Trophoblast cell (in vitro differentiated cells and primary cell): ENCODE results near the gene HINT2. TPM values are rescaled to one million over a fixed set of nuclear protein-coding genes. Genes with fewer than 3 reads are reported as not detected.
A peak's percentile ranks its signal among the peaks of the same experiment; 100 is the strongest.

Source experiments
- DNase-seq, 2 donors: peaks; one replicate each; pipeline ENCODE4 v3.0.0-alpha.2; 2016
- H2AFZ ChIP-seq: 2 replicates; pipeline ENCODE4 v1.6.1; 2013; ENCODE audit warnings: low read length, moderate library complexity, mild to moderate bottlenecking; ENCODE audit not compliant: insufficient read depth, poor library complexity
- H2AK5ac ChIP-seq: 2 replicates; pipeline ENCODE4 v1.6.1; 2013; ENCODE audit warnings: mild to moderate bottlenecking, low read length
- H2BK120ac ChIP-seq: 2 replicates; pipeline ENCODE4 v1.6.1; 2013; ENCODE audit warnings: low read length, mild to moderate bottlenecking, moderate library complexity; ENCODE audit not compliant: insufficient read depth, poor library complexity
- H2BK12ac ChIP-seq: 2 replicates; pipeline ENCODE4 v1.6.1; 2013; ENCODE audit warnings: mild to moderate bottlenecking, low read length, moderate library complexity
- H2BK5ac ChIP-seq: 2 replicates; pipeline ENCODE4 v1.6.1; 2013; ENCODE audit warnings: low read length, low read depth, moderate library complexity, mild to moderate bottlenecking; ENCODE audit not compliant: poor library complexity
- H3K14ac ChIP-seq: 2 replicates; pipeline ENCODE4 v1.6.1; 2013; ENCODE audit warnings: mild to moderate bottlenecking, low read length
- H3K18ac ChIP-seq: 2 replicates; pipeline ENCODE4 v1.6.1; 2013; ENCODE audit warnings: mild to moderate bottlenecking, low read length
- H3K23ac ChIP-seq: 2 replicates; pipeline ENCODE4 v1.6.1; 2013; ENCODE audit warnings: low read length
- H3K27ac ChIP-seq: 2 replicates; pipeline ENCODE4 v1.5.1; 2013; ENCODE audit warnings: low read depth, mild to moderate bottlenecking, inconsistent platforms, low read length, moderate library complexity
- H3K27me3 ChIP-seq: 2 replicates; pipeline ENCODE4 v1.6.1; 2013; ENCODE audit warnings: inconsistent platforms, mild to moderate bottlenecking, low read length, moderate library complexity; ENCODE audit not compliant: insufficient read depth
- H3K36me3 ChIP-seq, 2 experiments: 1 replicate in 1 of 2; 2 replicates in 1 of 2; pipeline ENCODE4 v1.6.1; 2013; ENCODE audit warnings: low read length in 2 of 2, mild to moderate bottlenecking in 2 of 2, moderate library complexity in 1 of 2; ENCODE audit not compliant: insufficient read depth in 2 of 2, control insufficient read depth in 1 of 2
- H3K4ac ChIP-seq: 2 replicates; pipeline ENCODE4 v1.6.1; 2013; ENCODE audit warnings: low read depth, mild to moderate bottlenecking, low read length, moderate library complexity
- H3K4me1 ChIP-seq, 2 experiments: 1 replicate in 1 of 2; 2 replicates in 1 of 2; pipeline ENCODE4 v1.6.1; 2013; ENCODE audit warnings: low read length in 2 of 2, mild to moderate bottlenecking in 2 of 2, moderate library complexity in 1 of 2; ENCODE audit not compliant: insufficient read depth in 2 of 2, control insufficient read depth in 1 of 2
- H3K4me2 ChIP-seq: 2 replicates; pipeline ENCODE4 v1.6.1; 2013; ENCODE audit warnings: inconsistent platforms, mild to moderate bottlenecking, low read length, moderate library complexity
- H3K4me3 ChIP-seq: 2 replicates; pipeline ENCODE4 v1.5.1; 2013; ENCODE audit warnings: mild to moderate bottlenecking, low read depth, low read length, inconsistent platforms
- H3K79me1 ChIP-seq: one replicate; pipeline ENCODE4 v1.6.1; 2013; ENCODE audit warnings: low read length
- H3K79me2 ChIP-seq: 2 replicates; pipeline ENCODE4 v1.6.1; 2013; ENCODE audit warnings: low read length, mild to moderate bottlenecking; ENCODE audit not compliant: control insufficient read depth, insufficient read depth, poor library complexity
- H3K9ac ChIP-seq: 2 replicates; pipeline ENCODE4 v1.6.1; 2013; ENCODE audit warnings: mild to moderate bottlenecking, low read length
- H3K9me3 ChIP-seq: 2 replicates; pipeline ENCODE4 v1.6.1; 2013; ENCODE audit warnings: low read depth, mild to moderate bottlenecking, control low read depth, inconsistent platforms, low read length; ENCODE audit not compliant: insufficient read depth
- H4K12ac ChIP-seq: 2 replicates; pipeline ENCODE4 v1.6.1; 2013; ENCODE audit warnings: low read depth, mild to moderate bottlenecking, low read length, moderate library complexity
- H4K8ac ChIP-seq: 2 replicates; pipeline ENCODE4 v1.6.1; 2013; ENCODE audit warnings: low read depth, mild to moderate bottlenecking, low read length, moderate library complexity
- H4K91ac ChIP-seq: one replicate; pipeline ENCODE4 v1.6.1; 2013; ENCODE audit warnings: low read depth, mild to moderate bottlenecking, low read length, moderate library complexity
- WGBS: extraction: QIAGEN DNeasy Blood & Tissue Kit; methylation state at CpG from one replicate; pipeline ENCODE4 v1.1.7; 2013; ENCODE audit warnings: missing lambda C conversion rate; ENCODE audit not compliant: insufficient read length, insufficient coverage; ENCODE audit errors: extremely low coverage; 5-methylcytosine and 5-hydroxymethylcytosine counted together
- polyA plus RNA-seq: library from polyadenylated mRNA; stranded (reverse); fragments of 200-250 nt; gene quantifications from 2 replicates; pipeline ENCODE4 v1.2.3, GENCODE V29; 2013

The HINT2 gene
- polyA plus RNA-seq = 25.1 and 29.8 TPM in 2 replicates

GRCh38 chr9:35814841-35815543 lies at the start of gene HINT2:
TSS of gene HINT2 (minus strand) at chr9:35815042. CDS start at chr9:35814979, 63 bp downstream.
- H3K79me1 ChIP-seq = peaks cover 8% of the 10 kb centered on the region
- WGBS = no CpG with 5 or more reads among the region's 52 CpGs
- peak within 1 kb of the TSS; percentile 81 for H2BK5ac ChIP-seq
- peak within 1 kb of the TSS; percentile 79 for H4K12ac ChIP-seq
- H3K14ac ChIP-seq = peak within 1 kb of the TSS; percentile 83
- peak within 1 kb of the TSS; percentile 94 for H3K4me3 ChIP-seq
- DNase-seq = peak; percentile 98 to 99
- H3K9me3 ChIP-seq = no peaks in the 10 kb centered on the region
- H3K9ac ChIP-seq = peak within 1 kb of the TSS; percentile 85
- peak within 1 kb of the TSS; percentile 42 for H3K4ac ChIP-seq
- H4K91ac ChIP-seq = peak within 1 kb of the TSS; percentile 92
- H3K4me2 ChIP-seq = peak within 1 kb of the TSS; percentile 75
- H2AFZ ChIP-seq = peak within 1 kb of the TSS; percentile 69
- peak within 1 kb of the TSS; percentile 83 for H3K18ac ChIP-seq
- peak within 1 kb of the TSS; percentile 39 for H2BK120ac ChIP-seq
- peak within 1 kb of the TSS; percentile 21 for H2AK5ac ChIP-seq
- peaks cover 8 to 12% of the 10 kb centered on the region in 2 experiments for H3K4me1 ChIP-seq
- H3K36me3 ChIP-seq = no peaks in the 10 kb centered on the region
- H3K79me2 ChIP-seq = peaks cover 3% of the 10 kb centered on the region
- no peak within 1 kb of the TSS for H3K23ac ChIP-seq
- peak within 1 kb of the TSS; percentile 42 for H2BK12ac ChIP-seq
- peak within 1 kb of the TSS; percentile 89 for H4K8ac ChIP-seq
- peak within 1 kb of the TSS; percentile 85 for H3K27ac ChIP-seq
- H3K27me3 ChIP-seq = no peaks in the 10 kb centered on the region

- Histone ChIP-seq H3K36me3 (no peaks in the 10 kb centered on the region), H2BK5ac (no peak overlapping the region), H3K27ac (no peak overlapping the region), H2BK12ac (no peak overlapping the region), H3K9me3 (peaks cover 2% of the 10 kb centered on the region), H3K4ac (no peak overlapping the region), H3K4me2 (no peak overlapping the region), H2AK5ac (no peak overlapping the region), H4K91ac (no peak overlapping the region), H2AFZ (no peak overlapping the region), H3K4me1 (no peaks in the 10 kb centered on the region), H3K14ac (no peak overlapping the region), H3K9ac (no peak overlapping the region), H3K18ac (no peak overlapping the region), H2BK120ac (no peak overlapping the region), H4K8ac (no peak overlapping the region), H3K27me3 (no peaks in the 10 kb centered on the region), H3K79me1 (no peaks in the 10 kb centered on the region), H3K4me3 (no peak overlapping the region), H4K12ac (no peak overlapping the region), H3K23ac (no peak overlapping the region), H3K79me2 (no peaks in the 10 kb centered on the region)
- WGBS = no CpG with 5 or more reads among the region's 8 CpGs
- DNase-seq = no peak
Observed at GRCh38 chr9:35863583-35863982, 48.7 kb upstream of the HINT2 start.

- Histone ChIP-seq H3K4me2 (no peak overlapping the region), H3K23ac (no peak overlapping the region), H3K14ac (no peak overlapping the region), H3K9me3 (peaks cover 2% of the 10 kb centered on the region), H3K79me1 (no peaks in the 10 kb centered on the region), H4K12ac (no peak overlapping the region), H3K4ac (no peak overlapping the region), H4K91ac (no peak overlapping the region), H2AK5ac (no peak overlapping the region), H2BK120ac (no peak overlapping the region), H3K79me2 (no peaks in the 10 kb centered on the region), H3K27ac (no peak overlapping the region), H3K4me3 (no peak overlapping the region), H2BK12ac (no peak overlapping the region), H3K4me1 (no peaks in the 10 kb centered on the region), H2AFZ (no peak overlapping the region), H3K9ac (no peak overlapping the region), H4K8ac (no peak overlapping the region), H3K27me3 (no peaks in the 10 kb centered on the region), H2BK5ac (no peak overlapping the region), H3K18ac (no peak overlapping the region), H3K36me3 (no peaks in the 10 kb centered on the region)
- no CpG with 5 or more reads among the region's 4 CpGs for WGBS
- DNase-seq = no peak
Observed at GRCh38 chr9:35862328-35862727, 47.5 kb upstream of the HINT2 start.

- no peaks in the 10 kb centered on the region for H3K79me1 ChIP-seq
- H3K36me3 ChIP-seq = no peaks in the 10 kb centered on the region
- H3K9ac ChIP-seq = no peak overlapping the region
- no peak overlapping the region for H3K18ac ChIP-seq
- no peak overlapping the region for H3K4ac ChIP-seq
- H2BK120ac ChIP-seq = no peak overlapping the region
- no peak overlapping the region for H4K12ac ChIP-seq
- no peaks in the 10 kb centered on the region for H3K79me2 ChIP-seq
- H3K27ac ChIP-seq = no peak overlapping the region
- peaks cover 2% of the 10 kb centered on the region for H3K9me3 ChIP-seq
- WGBS = no CpG with 5 or more reads among the region's 12 CpGs
- DNase-seq = no peak
- no peak overlapping the region for H2BK5ac ChIP-seq
- no peaks in the 10 kb centered on the region for H3K4me1 ChIP-seq
- H3K4me2 ChIP-seq = no peak overlapping the region
- H2AFZ ChIP-seq = no peak overlapping the region
- H3K27me3 ChIP-seq = no peaks in the 10 kb centered on the region
- H4K91ac ChIP-seq = no peak overlapping the region
- H4K8ac ChIP-seq = no peak overlapping the region
- no peak overlapping the region for H3K14ac ChIP-seq
- no peak overlapping the region for H3K4me3 ChIP-seq
- no peak overlapping the region for H2BK12ac ChIP-seq
- H3K23ac ChIP-seq = no peak overlapping the region
- H2AK5ac ChIP-seq = no peak overlapping the region
Observed at GRCh38 chr9:35861161-35861897, 46.5 kb upstream of the HINT2 start.
